HG02763 (cell line): ENCODE measurements around the gene IQGAP2.
"Not testable (repeated sequence)": the region's sequence is repeated elsewhere in the genome, so short reads cannot be mapped to it uniquely, and the experiment has no call there.

ENCODE experiments used
- ATAC-seq: cut with Tn5 transposase; IDR thresholded peaks from one replicate; pipeline ENCODE4 v1.9.1; 2021; ENCODE audit warnings: mild to moderate bottlenecking, moderate library complexity; ENCODE audit not compliant: unreplicated experiment

IQGAP2 gene

GRCh38 chr5:76649140-76649539 lies 246.1 kb downstream of the IQGAP2 start:
- no peak for ATAC-seq

- ATAC-seq = no peak
Observed at GRCh38 chr5:76652809-76653414, 249.8 kb downstream of the IQGAP2 start.

- ATAC-seq = no peak
Observed at GRCh38 chr5:76657091-76657490, 254.0 kb downstream of the IQGAP2 start.

- no peak for ATAC-seq
Observed at GRCh38 chr5:76657683-76658311, 254.7 kb downstream of the IQGAP2 start.

- ATAC-seq = no peak
Observed at GRCh38 chr5:76660360-76660759, 257.3 kb downstream of the IQGAP2 start.

- ATAC-seq = no peak
Observed at GRCh38 chr5:76662521-76662920, 259.4 kb downstream of the IQGAP2 start.

GRCh38 chr5:76663573-76663972 lies 260.5 kb downstream of the IQGAP2 start:
- ATAC-seq = no peak

- ATAC-seq = no peak
Observed at GRCh38 chr5:76664079-76664478, 261.0 kb downstream of the IQGAP2 start.

- no peak for ATAC-seq
Observed at GRCh38 chr5:76667495-76667894, 264.4 kb downstream of the IQGAP2 start.

GRCh38 chr5:76669245-76669644 lies 266.2 kb downstream of the IQGAP2 start:
- ATAC-seq = no peak

- ATAC-seq = no peak
Observed at GRCh38 chr5:76670508-76670907, 267.4 kb downstream of the IQGAP2 start.

- no peak for ATAC-seq
Observed at GRCh38 chr5:76672242-76672641, 269.2 kb downstream of the IQGAP2 start.

- no peak for ATAC-seq
Observed at GRCh38 chr5:76673125-76673524, 270.0 kb downstream of the IQGAP2 start.

GRCh38 chr5:76674330-76675066 lies 271.4 kb downstream of the IQGAP2 start:
- no peak for ATAC-seq

GRCh38 chr5:76675364-76675763 lies 272.3 kb downstream of the IQGAP2 start:
- no peak for ATAC-seq

- ATAC-seq = no peak
Observed at GRCh38 chr5:76677849-76678472, 274.9 kb downstream of the IQGAP2 start.

GRCh38 chr5:76679231-76679630 lies 276.1 kb downstream of the IQGAP2 start:
- ATAC-seq = no peak

GRCh38 chr5:76680826-76681225 lies 277.7 kb downstream of the IQGAP2 start:
- ATAC-seq = not testable (repeated sequence)

GRCh38 chr5:76681287-76681686 lies 278.2 kb downstream of the IQGAP2 start:
- no peak for ATAC-seq

- ATAC-seq = no peak
Observed at GRCh38 chr5:76682387-76682786, 279.3 kb downstream of the IQGAP2 start.

GRCh38 chr5:76683816-76684731 lies 281.0 kb downstream of the IQGAP2 start:
- no peak for ATAC-seq
